ENCODE results near the gene PAGR1. TPM values are rescaled to one million over a fixed set of nuclear protein-coding genes. Genes with fewer than 3 reads are reported as not detected.
A peak's percentile ranks its signal among the peaks of the same experiment; 100 is the strongest.

PAGR1 gene
- total and polyA plus RNA-seq, 9 of the 15 experiments (the other 6 are each of a cell fraction or from before 2014, with no cell fraction given), result 1.4 to 58.2 (median 16.8) TPM

GRCh38 chr16:29804020-29804419, 11.9 kb upstream of the PAGR1 start:
- 73% methylated on average over 8 of the region's 8 CpGs for WGBS (ENCODE audit: insufficient coverage, low coverage, missing lambda C conversion rate)
- no peak for FAIRE-seq
- in situ Hi-C loops (cut with MboI), result no loop called here

GRCh38 chr16:29804455-29805231, 11.3 kb upstream of the PAGR1 start:
- intact Hi-C loops (cut with micrococcal nuclease) (loop anchor here (1.0 kb wide), 1 partner anchor 14 kb away; the partner anchor contains the start of gene KIF22), in situ Hi-C loops (cut with MboI) (no loop called here)
- peak; percentile 2 for ATAC-seq
- Histone ChIP-seq H3K9ac (ENCODE audit: insufficient read depth in 1 of 2, low read depth in 2 of 2, low read length in 2 of 2) (peak overlapping the region; percentile 92 to 100), H4K20me1 (replicated peaks; ENCODE audit: control insufficient read depth, insufficient read depth, low read length) (peaks cover 12% of the 10 kb centered on the region; the same call in 1 of the 2 replicates), H3K27me3 (ENCODE audit: control insufficient read depth in 2 of 2, insufficient read depth in 2 of 2, low read length in 2 of 2) (no peaks in the 10 kb centered on the region), H3K4me1 (replicated peaks in 1 of 2; ENCODE audit: control insufficient read depth in 2 of 2, insufficient read depth in 2 of 2, low read length in 2 of 2) (peaks cover 26 to 37% of the 10 kb centered on the region in 2 experiments), H3K79me2 (ENCODE audit: control insufficient read depth, insufficient read depth, low read length) (peaks cover 36% of the 10 kb centered on the region), H3K4me3 (peak overlapping the region; percentile 59), H3K27ac (ENCODE audit: extremely low read depth, low read depth, low read length) (peak overlapping the region; percentile 99), H3K9me3 (replicated peaks; ENCODE audit: control insufficient read depth, insufficient read depth, low read depth, low read length) (no peaks in the 10 kb centered on the region), H3K4me2 (ENCODE audit: insufficient read depth, low read length) (peak overlapping the region; percentile 90), H2AFZ (ENCODE audit: low read depth, low read length) (peak overlapping the region; percentile 38), H3K36me3 (ENCODE audit: control insufficient read depth, insufficient read depth, low read length) (peaks cover 70% of the 10 kb centered on the region), H3K9me1 (ENCODE audit: control insufficient read depth, insufficient read depth, low read length) (no peaks in the 10 kb centered on the region)
- CTCF ChIA-PET (ENCODE audit: low intra/inter-chr PET ratio), result no interaction called here
- POLR2A ChIA-PET, result interaction anchor here (0.5 to 6.0 kb wide), 11 partner anchors 12 to 797 kb away, joined by 3 to 114 read pairs (median 3); partner anchors contain the start of genes ALDOA, KIF22 and PAGR1
- FAIRE-seq, result peak; percentile 76
- WGBS (ENCODE audit: insufficient coverage, low coverage, missing lambda C conversion rate), result 9% methylated on average over 22 of the region's 26 CpGs
- TSS peak; percentile 83 for BruUV-seq (replicated peaks)
- DNase-seq (ENCODE audit: extremely low read depth in 1 of 4, low spot score in 3 of 4), result peak in 3 of 4 experiments; percentile 42 to 48 (median 47)
- TF ChIP-seq NFXL1 (CRISPR knock-in tag; IDR thresholded peaks at IDR 0.05) (no peak), ZNF280B (CRISPR knock-in tag; IDR thresholded peaks at IDR 0.05) (no peak), RB1 (IDR thresholded peaks at IDR 0.05; ENCODE audit: low read depth) (0 out of 2 replicates have a peak, but pooled peaks have one; percentile 11), E2F6 (IDR thresholded peaks at IDR 0.05; ENCODE audit: borderline replicate concordance in 1 of 2, extremely low read depth in 1 of 2, insufficient read depth in 1 of 2, insufficient read length in 1 of 2, low read depth in 1 of 2, low read length in 1 of 2, poor library complexity in 1 of 2, severe bottlenecking in 1 of 2) (peak in 1 of 2 experiments; percentile 40), ATF2 (CRISPR knock-in tag; IDR thresholded peaks at IDR 0.05) (no peak), CHD2 (IDR thresholded peaks at IDR 0.05; ENCODE audit: low read depth, low read length) (no peak)

More at GRCh38 chr16:29804020-29804419, 11.9 kb upstream of the PAGR1 start:
- Histone ChIP-seq H2AFZ (ENCODE audit: low read depth, low read length) (no peak overlapping the region), H4K20me1 (replicated peaks; ENCODE audit: control insufficient read depth, insufficient read depth, low read length) (peaks cover 10% of the 10 kb centered on the region; the same call in 1 of the 2 replicates), H3K36me3 (ENCODE audit: control insufficient read depth, insufficient read depth, low read length) (peaks cover 70% of the 10 kb centered on the region), H3K9me1 (ENCODE audit: control insufficient read depth, insufficient read depth, low read length) (no peaks in the 10 kb centered on the region), H3K4me2 (ENCODE audit: insufficient read depth, low read length) (peak overlapping the region; percentile 90), H3K27ac (ENCODE audit: extremely low read depth, low read depth, low read length) (peak overlapping the region; percentile 99), H3K4me3 (0 out of 2 replicates have a peak overlapping the region, but pooled peaks have one; percentile 59), H3K9ac (ENCODE audit: insufficient read depth in 1 of 2, low read depth in 2 of 2, low read length in 2 of 2) (peak overlapping the region; percentile 32 to 92; a peak in 3 of 4 replicates), H3K27me3 (ENCODE audit: control insufficient read depth in 2 of 2, insufficient read depth in 2 of 2, low read length in 2 of 2) (no peaks in the 10 kb centered on the region), H3K79me2 (ENCODE audit: control insufficient read depth, insufficient read depth, low read length) (peaks cover 30% of the 10 kb centered on the region), H3K4me1 (replicated peaks in 1 of 2; ENCODE audit: control insufficient read depth in 2 of 2, insufficient read depth in 2 of 2, low read length in 2 of 2) (peaks cover 20 to 30% of the 10 kb centered on the region in 2 experiments; a peak in 4 of 5 replicates), H3K9me3 (replicated peaks; ENCODE audit: control insufficient read depth, insufficient read depth, low read depth, low read length) (no peaks in the 10 kb centered on the region)
- TF ChIP-seq NR2C1 (IDR thresholded peaks at IDR 0.05) (no peak), NR2C1 (tag; IDR thresholded peaks at IDR 0.05) (no peak), YY1 (IDR thresholded peaks at IDR 0.05; ENCODE audit: borderline replicate concordance in 1 of 3, control insufficient read depth in 1 of 3, extremely low read depth in 1 of 3, insufficient read depth in 3 of 3, insufficient read length in 1 of 3, insufficient replicate concordance in 2 of 3, low read depth in 1 of 3, low read length in 2 of 3) (peak in 1 of 3 experiments; percentile 51), STAG1 (CRISPR knock-in tag; IDR thresholded peaks at IDR 0.05; ENCODE audit: borderline replicate concordance) (no peak), MTA1 (IDR thresholded peaks at IDR 0.05; ENCODE audit: borderline replicate concordance) (no peak), HCFC1 (IDR thresholded peaks at IDR 0.05; ENCODE audit: low read depth, low read length) (no peak)
- ChIA-PET POLR2A (interaction anchor here (0.5 to 6.0 kb wide), 12 partner anchors 12 to 796 kb away, joined by 3 to 114 read pairs (median 3); partner anchors contain the start of genes ALDOA, KIF22 and PAGR1), CTCF (ENCODE audit: low intra/inter-chr PET ratio) (no interaction called here)
- intact Hi-C loops (cut with micrococcal nuclease), result no loop called here
- ATAC-seq, result no peak
- BruUV-seq (replicated peaks), result no TSS peak
- DNase-seq (ENCODE audit: extremely low read depth in 1 of 4, low spot score in 3 of 4), result no peak

All from K562 (cell line).